A549 (cell line): Measurements from ENCODE around the gene ZNF536. TPM values are rescaled to one million over a fixed set of nuclear protein-coding genes. Genes with fewer than 3 reads are reported as not detected.

Source experiments
- ATAC-seq, 2 experiments: fragments of 200-7000 bp in 1 of 2; fragments of >200 bp in 1 of 2; cut with Nextera tagmentation in 1 of 2; cut with Tn5 transposase in 1 of 2; 3 replicates each; pipeline versions ENCODE4 v1.8.0 to v1.9.1; 2018 to 2020; ENCODE audit warnings: mild to moderate bottlenecking in 1 of 2, moderate library complexity in 1 of 2
- CTCF ChIA-PET: fragments of 300-600 bp; sonication (Branson Sonifier 250); formaldehyde crosslinking; extraction: SDS; loops from one replicate; lab custom pipeline; 2021; ENCODE audit warnings: antibody characterized with exemption, inconsistent platforms; lab: Yijun Ruan, JAX
- POLR2A ChIA-PET: fragments of 350-600 bp; formaldehyde crosslinking; extraction: SDS; loops from one replicate; lab custom pipeline; 2021; ENCODE audit warnings: antibody characterized with exemption, inconsistent platforms; lab: Yijun Ruan, JAX
- DNase-seq, 2 experiments: peaks; one replicate each; pipeline versions ENCODE4 v3.0.0 to v3.0.0-alpha.2; 2011 to 2016; ENCODE audit warnings: low read depth in 1 of 2, low spot score in 1 of 2
- FAIRE-seq: peaks from 2 replicates; lab custom pipeline; 2011; peaks lifted over from hg19 to GRCh38; lab: Jason Lieb, UNC
- H3K27ac ChIP-seq, 2 experiments: fragments of >200 bp; sonication (Bioruptor Twin); formaldehyde crosslinking; 3 replicates each; pipeline ENCODE4 v1.5.1; 2016 to 2017
- H3K4me1 ChIP-seq: fragments of >200 bp; sonication (Bioruptor Twin); formaldehyde crosslinking; 3 replicates; pipeline ENCODE4 v1.6.1; 2016
- H3K4me2 ChIP-seq: fragments of >200 bp; sonication (Bioruptor Twin); formaldehyde crosslinking; 3 replicates; pipeline ENCODE4 v1.6.1; 2016
- H3K4me3 ChIP-seq: fragments of >200 bp; sonication (Bioruptor Twin); formaldehyde crosslinking; 3 replicates; pipeline ENCODE4 v1.5.1; 2016
- H3K9me3 ChIP-seq: fragments of >200 bp; sonication (Bioruptor Twin); formaldehyde crosslinking; 3 replicates; pipeline ENCODE4 v1.6.1; 2016
- ATOH8 ChIP-seq: fragments of 250-450 bp; sonication (Bioruptor Pico); IDR thresholded peaks from 2 replicates; pipeline ENCODE4 v1.5.0; 2020; ENCODE audit warnings: low read depth, mild to moderate bottlenecking, moderate library complexity
- BCL3 ChIP-seq: fragments of >200 bp; sonication (Bioruptor Twin); formaldehyde crosslinking; IDR thresholded peaks from 3 replicates; pipeline ENCODE4 v1.6.1; 2016
- CBX2 ChIP-seq: fragments of 200-600 bp; sonication (generic); IDR thresholded peaks from 2 replicates; pipeline ENCODE4 v1.6.1; 2016; ENCODE audit warnings: low read depth, mild to moderate bottlenecking, borderline replicate concordance
- CEBPB ChIP-seq, 2 experiments: fragments of >200 bp in 1 of 2; sonication (Bioruptor Twin) in 1 of 2; formaldehyde crosslinking in 1 of 2; IDR thresholded peaks; 2 replicates each; pipeline ENCODE4 v1.6.1; 2012 to 2016
- CHD4 ChIP-seq: fragments of 200-600 bp; sonication (generic); IDR thresholded peaks from 2 replicates; pipeline ENCODE4 v1.6.1; 2016; ENCODE audit warnings: antibody characterized with exemption, mild to moderate bottlenecking, borderline replicate concordance
- CTCF ChIP-seq: fragments of >200 bp; sonication (Bioruptor Twin); formaldehyde crosslinking; IDR thresholded peaks from 3 replicates; pipeline ENCODE4 v1.5.1; 2016
- E2F6 ChIP-seq: IDR thresholded peaks from 2 replicates; pipeline ENCODE4 v1.6.1; 2012; ENCODE audit warnings: low read depth, borderline replicate concordance
- EHF ChIP-seq: fragments of 250-450 bp; sonication (Bioruptor Pico); IDR thresholded peaks from 2 replicates; pipeline ENCODE4 v1.5.0; 2020; ENCODE audit warnings: mild to moderate bottlenecking
- ELK1 ChIP-seq: fragments of 150-350 bp; IDR thresholded peaks from 2 replicates; pipeline ENCODE4 v1.6.1; 2014; ENCODE audit warnings: low read depth, mild to moderate bottlenecking, low read length
- ESRRA ChIP-seq: fragments of 150-350 bp; IDR thresholded peaks from 2 replicates; pipeline ENCODE4 v1.6.1; 2014; ENCODE audit warnings: mild to moderate bottlenecking, low read length, borderline replicate concordance
- FOSB ChIP-seq: fragments of 250-450 bp; sonication (Bioruptor Pico); IDR thresholded peaks from 2 replicates; pipeline ENCODE4 v1.5.0; 2020; ENCODE audit warnings: mild to moderate bottlenecking, moderate library complexity
- FOSL2 ChIP-seq, 2 experiments: fragments of 450-650 bp in 1 of 2; fragments of >200 bp in 1 of 2; sonication (Bioruptor Twin) in 1 of 2; formaldehyde crosslinking; IDR thresholded peaks; 2 replicates each; pipeline versions ENCODE4 v1.5.0 to v1.6.1; 2016 to 2020; ENCODE audit warnings: mild to moderate bottlenecking in 1 of 2, moderate library complexity in 1 of 2
- FOXS1 ChIP-seq: fragments of 250-450 bp; sonication (Bioruptor Pico); IDR thresholded peaks from 2 replicates; pipeline ENCODE4 v1.5.0; 2020; ENCODE audit warnings: mild to moderate bottlenecking, moderate library complexity
- GATA3 ChIP-seq: IDR thresholded peaks from 2 replicates; pipeline ENCODE4 v1.6.1; 2012; ENCODE audit warnings: borderline replicate concordance
- HDAC2 ChIP-seq: fragments of 200-600 bp; sonication (generic); IDR thresholded peaks from 2 replicates; pipeline ENCODE4 v1.6.1; 2016
- HEYL ChIP-seq: fragments of 250-450 bp; sonication (Bioruptor Pico); IDR thresholded peaks from 2 replicates; pipeline ENCODE4 v1.8.0; 2021; ENCODE audit warnings: mild to moderate bottlenecking, moderate library complexity
- HOXA7 ChIP-seq: fragments of 250-450 bp; sonication (Bioruptor Pico); IDR thresholded peaks from 2 replicates; pipeline ENCODE4 v1.5.0; 2020; ENCODE audit warnings: mild to moderate bottlenecking, moderate library complexity
- JUNB ChIP-seq: fragments of >200 bp; sonication (Bioruptor Twin); formaldehyde crosslinking; IDR thresholded peaks from 2 replicates; pipeline ENCODE4 v1.6.1; 2016
- KDM1A ChIP-seq: fragments of 200-600 bp; sonication (generic); IDR thresholded peaks from 2 replicates; pipeline ENCODE4 v1.6.1; 2016; ENCODE audit warnings: low read depth, mild to moderate bottlenecking
- NPAS2 ChIP-seq: fragments of 250-450 bp; sonication (Bioruptor Pico); IDR thresholded peaks from 2 replicates; pipeline ENCODE4 v1.8.0; 2022; ENCODE audit warnings: mild to moderate bottlenecking, moderate library complexity, borderline replicate concordance
- PBX3 ChIP-seq: IDR thresholded peaks from 2 replicates; pipeline ENCODE4 v1.6.1; 2012
- RAD21 ChIP-seq, 2 experiments: fragments of >200 bp in 1 of 2; sonication (Bioruptor Twin) in 1 of 2; formaldehyde crosslinking in 1 of 2; IDR thresholded peaks in 1 of 2; conservative IDR thresholded peaks in 1 of 2; 2 replicates in 1 of 2; 3 replicates in 1 of 2; pipeline ENCODE4 v1.6.1; 2012 to 2018; ENCODE audit warnings: inconsistent platforms in 1 of 2
- RARB ChIP-seq: fragments of 250-450 bp; sonication (Bioruptor Pico); IDR thresholded peaks from 2 replicates; pipeline ENCODE4 v1.8.0; 2021; ENCODE audit warnings: mild to moderate bottlenecking, moderate library complexity
- RFX5 ChIP-seq: fragments of 450-650 bp; IDR thresholded peaks from 2 replicates; pipeline ENCODE4 v1.7.1; 2014; ENCODE audit warnings: antibody characterized with exemption, mild to moderate bottlenecking, moderate library complexity
- SREBF2 ChIP-seq: fragments of 450-650 bp; IDR thresholded peaks from 2 replicates; pipeline ENCODE4 v1.6.1; 2014; ENCODE audit warnings: mild to moderate bottlenecking, moderate library complexity
- ZC3H11A ChIP-seq: fragments of 450-650 bp; IDR thresholded peaks from 2 replicates; pipeline ENCODE4 v1.6.1; 2014; ENCODE audit warnings: antibody characterized with exemption, mild to moderate bottlenecking
- ZSCAN20 ChIP-seq: fragments of 250-450 bp; sonication (Bioruptor Pico); IDR thresholded peaks from 2 replicates; pipeline ENCODE4 v1.8.0; 2022; ENCODE audit warnings: mild to moderate bottlenecking, moderate library complexity
- WGBS: methylation state at CpG from one replicate; pipeline ENCODE4 v1.1.6; 2017; ENCODE audit errors: missing lambda C conversion rate; 5-methylcytosine and 5-hydroxymethylcytosine counted together
- polyA plus RNA-seq, 4 experiments: library from polyadenylated mRNA; depleted of rRNA in 3 of 4; stranded (reverse); fragments of >200 nt; fragmentation: RNase III in 1 of 4; extraction: RNeasy Plus Mini Kit Qiagen cat#74134 plus additional on column Dnase treatment in 1 of 4; gene quantifications; 2 replicates in 3 of 4; 3 replicates in 1 of 4; pipeline ENCODE4 v1.2.3, GENCODE V29; 2011 to 2017

Gene ZNF536
- polyA plus RNA-seq, 2 of the 4 experiments (the other 2 are of a cell fraction), result not detected

- ATAC-seq, result no peak
- Histone ChIP-seq H3K4me3 (no peak overlapping the region), H3K27ac (no peak overlapping the region), H3K9me3 (no peaks in the 10 kb centered on the region), H3K4me1 (no peaks in the 10 kb centered on the region), H3K4me2 (no peak overlapping the region)
- CTCF ChIA-PET, result no interaction called here
- POLR2A ChIA-PET, result no interaction called here
- WGBS, result 23% methylated on average over 13 of the region's 13 CpGs
- FAIRE-seq, result no peak
- TF ChIP-seq ESRRA, result no peak
- no peak for TF ChIP-seq RFX5
- no peak for TF ChIP-seq RARB (CRISPR knock-in tag)
- no peak for TF ChIP-seq E2F6
- no peak for TF ChIP-seq ZSCAN20 (CRISPR knock-in tag)
- no peak for TF ChIP-seq EHF (CRISPR knock-in tag)
- TF ChIP-seq HEYL (CRISPR knock-in tag), result no peak
- TF ChIP-seq CBX2, result no peak
- TF ChIP-seq FOXS1 (CRISPR knock-in tag), result no peak
- no peak for TF ChIP-seq HDAC2
- TF ChIP-seq ELK1, result no peak
- TF ChIP-seq RAD21 (conservative IDR thresholded peaks at IDR 0.05 in 1 of 2, IDR thresholded peaks at IDR 0.05 in 1 of 2), result no peak
- TF ChIP-seq SREBF2, result no peak
- no peak for TF ChIP-seq FOSB (CRISPR knock-in tag)
- TF ChIP-seq CEBPB (IDR thresholded peaks at IDR 0.05), result no peak
- TF ChIP-seq JUNB, result no peak
- TF ChIP-seq HOXA7 (CRISPR knock-in tag), result no peak
- no peak for TF ChIP-seq PBX3
- no peak for TF ChIP-seq NPAS2 (CRISPR knock-in tag)
- no peak for DNase-seq
These were observed 146.9 kb downstream of the ZNF536 start for GRCh38 chr19:30518965-30519606.

- ChIA-PET POLR2A (no interaction called here), CTCF (interaction anchor here (0.8 kb wide), 2 partner anchors 118 to 803 kb away, joined by 3 read pairs; no protein-coding TSS in a partner anchor)
- DNase-seq (no peak), ATAC-seq (no peak), FAIRE-seq (peak; percentile 68)
- H3K4me3 ChIP-seq, result no peak overlapping the region
- H3K27ac ChIP-seq, result no peak overlapping the region
- H3K4me2 ChIP-seq, result no peak overlapping the region
- no peak for TF ChIP-seq ATOH8 (CRISPR knock-in tag)
- no peak for TF ChIP-seq FOSL2 (IDR thresholded peaks at IDR 0.05)
- TF ChIP-seq FOSL2 (CRISPR knock-in tag; IDR thresholded peaks at IDR 0.05), result no peak
- no peak for TF ChIP-seq ZC3H11A
- TF ChIP-seq KDM1A, result no peak
- no peak for TF ChIP-seq GATA3
- TF ChIP-seq E2F6, result no peak
- TF ChIP-seq ZSCAN20 (CRISPR knock-in tag), result no peak
- no peak for TF ChIP-seq CTCF
- no peak for TF ChIP-seq BCL3
- TF ChIP-seq CHD4, result no peak
- no peaks in the 10 kb centered on the region for H3K4me1 ChIP-seq
- 19% methylated on average over 3 of the region's 3 CpGs for WGBS
- H3K9me3 ChIP-seq, result no peaks in the 10 kb centered on the region
These were observed 147.5 kb downstream of the ZNF536 start for GRCh38 chr19:30519607-30520205.
